ENCODE results near the gene PLPP1.

The PLPP1 gene

GRCh38 chr5:55432549-55432948 lies 102.2 kb downstream of the PLPP1 start:
- H3K9me3 Mint-ChIP-seq, result peaks cover 78% of the 10 kb centered on the region
- peaks cover 5% of the 10 kb centered on the region for H3K27me3 Mint-ChIP-seq (ENCODE audit: low read depth, poor library complexity)
- peaks cover 97% of the 10 kb centered on the region for H3K36me3 Mint-ChIP-seq (ENCODE audit: low read depth)
- TF ChIP-seq CTCF (IDR thresholded peaks at IDR 0.05), result no peak
- DNase-seq, result no peak
- peaks cover under 1% of the 10 kb centered on the region for H3K4me1 Mint-ChIP-seq
- H3K27ac Mint-ChIP-seq, result no peak overlapping the region
- no peak overlapping the region for H3K4me3 Mint-ChIP-seq

GRCh38 chr5:55429613-55430253 lies 105.0 kb downstream of the PLPP1 start:
- H3K36me3 Mint-ChIP-seq (ENCODE audit: low read depth), result peaks cover 98% of the 10 kb centered on the region
- H3K4me3 Mint-ChIP-seq, result no peak overlapping the region
- H3K27ac Mint-ChIP-seq, result no peak overlapping the region
- no peaks in the 10 kb centered on the region for H3K4me1 Mint-ChIP-seq
- H3K9me3 Mint-ChIP-seq, result peaks cover 60% of the 10 kb centered on the region
- H3K27me3 Mint-ChIP-seq (ENCODE audit: low read depth, poor library complexity), result peaks cover 5% of the 10 kb centered on the region
- no peak for TF ChIP-seq CTCF (IDR thresholded peaks at IDR 0.05)
- no peak for DNase-seq

GRCh38 chr5:55429221-55429612 lies 105.5 kb downstream of the PLPP1 start:
- H3K27me3 Mint-ChIP-seq (ENCODE audit: low read depth, poor library complexity), result peaks cover 5% of the 10 kb centered on the region
- H3K4me1 Mint-ChIP-seq, result no peaks in the 10 kb centered on the region
- TF ChIP-seq CTCF (IDR thresholded peaks at IDR 0.05), result no peak
- peaks cover 55% of the 10 kb centered on the region for H3K9me3 Mint-ChIP-seq
- no peak overlapping the region for H3K27ac Mint-ChIP-seq
- DNase-seq, result no peak
- H3K36me3 Mint-ChIP-seq (ENCODE audit: low read depth), result peaks cover 97% of the 10 kb centered on the region
- H3K4me3 Mint-ChIP-seq, result no peak overlapping the region

- no peak for TF ChIP-seq CTCF (IDR thresholded peaks at IDR 0.05)
- H3K9me3 Mint-ChIP-seq, result peaks cover 35% of the 10 kb centered on the region
- peaks cover 5% of the 10 kb centered on the region for H3K27me3 Mint-ChIP-seq (ENCODE audit: low read depth, poor library complexity)
- H3K4me3 Mint-ChIP-seq, result no peak overlapping the region
- no peak for DNase-seq
- no peak overlapping the region for H3K27ac Mint-ChIP-seq
- no peaks in the 10 kb centered on the region for H3K4me1 Mint-ChIP-seq
- H3K36me3 Mint-ChIP-seq (ENCODE audit: low read depth), result peaks cover 96% of the 10 kb centered on the region
Measured at GRCh38 chr5:55427157-55427556, 107.6 kb downstream of the PLPP1 start.

- no peak for TF ChIP-seq CTCF (IDR thresholded peaks at IDR 0.05)
- Mint-ChIP-seq H3K27ac (no peak overlapping the region), H3K4me1 (no peaks in the 10 kb centered on the region), H3K9me3 (peaks cover 28% of the 10 kb centered on the region), H3K27me3 (ENCODE audit: low read depth, poor library complexity) (peaks cover 5% of the 10 kb centered on the region), H3K36me3 (ENCODE audit: low read depth) (peaks cover 93% of the 10 kb centered on the region), H3K4me3 (no peak overlapping the region)
- no peak for DNase-seq
Measured at GRCh38 chr5:55426455-55426854, 108.3 kb downstream of the PLPP1 start.

GRCh38 chr5:55421074-55421529 lies 113.7 kb downstream of the PLPP1 start:
- H3K9me3 Mint-ChIP-seq, result no peaks in the 10 kb centered on the region
- DNase-seq, result no peak
- peaks cover 69% of the 10 kb centered on the region for H3K36me3 Mint-ChIP-seq (ENCODE audit: low read depth)
- H3K4me1 Mint-ChIP-seq, result peaks cover 16% of the 10 kb centered on the region
- TF ChIP-seq CTCF (IDR thresholded peaks at IDR 0.05), result no peak
- H3K4me3 Mint-ChIP-seq, result no peak overlapping the region
- H3K27me3 Mint-ChIP-seq (ENCODE audit: low read depth, poor library complexity), result no peaks in the 10 kb centered on the region
- H3K27ac Mint-ChIP-seq, result no peak overlapping the region

Data from nephron progenitor cell (in vitro differentiated cells).